Measurements from ENCODE around the gene SKOR2.

SKOR2 gene

GRCh38 chr18:47260924-47261701 is 9.7 kb upstream of the SKOR2 start:
- no peak for DNase-seq (ENCODE audit: low spot score)
- FAIRE-seq = no peak

DNA sequence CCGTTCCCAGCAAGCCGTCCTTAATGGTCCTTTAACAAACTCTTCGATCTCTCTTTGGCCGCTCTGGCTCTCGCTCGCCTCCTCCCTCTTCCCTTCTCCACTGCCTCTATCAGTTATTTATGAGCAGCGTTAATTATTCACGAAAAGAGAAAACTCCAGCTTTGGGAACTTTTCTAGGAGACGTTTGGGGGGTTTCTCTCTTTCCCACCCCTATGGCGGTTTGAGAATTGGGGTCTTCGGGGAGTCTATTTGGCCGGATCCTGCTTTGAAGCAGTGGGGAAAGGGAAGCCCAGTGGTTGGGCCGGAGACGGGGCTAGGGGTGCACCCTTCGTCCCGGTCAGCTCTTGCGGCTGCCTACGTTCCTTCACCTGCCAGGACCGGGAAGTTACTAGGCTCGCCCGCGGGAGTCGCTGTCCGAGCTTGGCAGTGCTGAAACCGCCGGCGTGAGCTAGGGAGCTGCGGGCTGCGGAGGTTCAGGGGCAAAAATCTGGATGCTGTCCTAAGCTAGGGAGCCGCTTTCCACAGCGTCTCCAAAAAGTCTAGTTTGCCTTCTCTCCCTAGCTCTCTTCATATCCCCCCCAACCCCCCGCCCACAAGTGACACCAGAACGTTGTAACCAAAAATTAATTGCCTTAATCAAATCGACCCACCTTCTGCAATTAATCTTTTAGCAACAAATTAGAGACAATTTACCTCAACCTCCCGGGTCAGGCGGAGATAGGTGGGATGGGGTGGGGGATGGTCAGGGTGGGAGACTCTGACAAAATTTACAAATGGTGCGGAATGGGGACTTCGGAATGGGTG is 8.9 kb upstream of the SKOR2 start:
- no peak for DNase-seq (ENCODE audit: low spot score)
- FAIRE-seq = no peak

DNA sequence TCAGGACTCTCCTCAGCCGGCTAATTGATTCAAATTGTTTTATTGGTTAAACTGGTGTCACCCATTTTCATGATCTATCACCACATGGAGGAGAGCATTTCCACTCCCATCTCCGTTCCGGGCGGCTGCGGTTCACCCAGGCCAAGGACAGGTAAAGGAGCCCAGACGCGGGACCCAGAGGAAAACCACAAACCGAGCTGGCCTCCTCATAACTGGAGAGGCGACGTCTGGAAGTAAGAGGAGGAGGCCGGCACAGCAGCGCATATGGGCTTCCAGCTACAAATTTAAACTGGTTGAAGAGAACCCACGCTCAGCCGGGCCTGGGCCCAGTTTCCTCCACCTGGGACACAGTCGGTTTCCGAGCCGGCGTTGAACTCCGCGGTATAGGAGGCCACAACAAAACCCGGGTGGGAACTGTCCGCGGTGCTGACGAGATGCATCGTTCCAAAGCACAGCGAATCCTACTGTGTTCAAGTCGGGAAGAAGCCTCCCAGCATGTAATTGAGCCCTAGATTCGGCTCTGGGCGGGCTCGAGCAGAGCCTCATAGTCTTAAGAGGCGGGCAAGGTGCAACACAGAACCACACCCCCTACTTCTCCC is 3.0 kb upstream of the SKOR2 start:
- DNase-seq (ENCODE audit: low spot score) (no peak), FAIRE-seq (no peak)

GRCh38 chr18:47253101-47253654 is 1.7 kb upstream of the SKOR2 start:
- DNase-seq (ENCODE audit: low spot score) (no peak), FAIRE-seq (no peak)

GRCh38 chr18:47250391-47251046 is 941 bp downstream of the SKOR2 start:
- FAIRE-seq = no peak
- DNase-seq (ENCODE audit: low spot score) = no peak

DNA sequence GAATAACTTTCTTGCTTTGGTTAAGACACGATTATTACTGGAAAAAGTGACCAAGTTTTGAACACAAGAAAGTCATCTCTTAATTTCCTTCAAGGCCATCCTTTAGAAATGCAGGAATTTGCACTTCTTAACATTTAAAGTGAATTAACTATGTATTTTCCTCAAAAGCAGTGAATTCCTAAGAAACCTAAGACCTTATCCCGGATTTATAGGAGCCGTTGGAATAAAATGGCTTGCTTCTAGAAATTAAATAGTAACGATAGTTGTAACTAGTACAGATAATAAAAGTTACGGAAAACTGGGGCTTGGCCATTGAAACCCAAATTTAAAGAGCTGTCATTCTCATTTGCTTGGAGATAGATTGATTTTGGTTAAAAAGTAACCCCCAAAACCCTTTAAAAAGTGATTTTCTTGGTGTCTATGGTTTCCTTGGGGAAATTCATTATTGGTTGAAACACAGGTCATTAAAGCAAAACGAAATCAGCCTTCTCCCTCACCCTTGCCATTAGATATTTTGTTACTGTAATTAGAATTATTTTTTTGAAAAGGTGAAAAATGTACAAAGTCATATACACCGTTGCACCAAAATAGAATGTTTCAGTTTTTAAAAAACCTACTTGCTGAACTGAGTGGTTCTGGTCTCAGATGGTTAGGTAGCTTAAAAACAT is 2.0 kb downstream of the SKOR2 start:
- no peak for DNase-seq (ENCODE audit: low spot score)
- FAIRE-seq = no peak

- FAIRE-seq (no peak), DNase-seq (ENCODE audit: low spot score) (no peak)
Measured at GRCh38 chr18:47248604-47249313, 2.7 kb downstream of the SKOR2 start.

DNA sequence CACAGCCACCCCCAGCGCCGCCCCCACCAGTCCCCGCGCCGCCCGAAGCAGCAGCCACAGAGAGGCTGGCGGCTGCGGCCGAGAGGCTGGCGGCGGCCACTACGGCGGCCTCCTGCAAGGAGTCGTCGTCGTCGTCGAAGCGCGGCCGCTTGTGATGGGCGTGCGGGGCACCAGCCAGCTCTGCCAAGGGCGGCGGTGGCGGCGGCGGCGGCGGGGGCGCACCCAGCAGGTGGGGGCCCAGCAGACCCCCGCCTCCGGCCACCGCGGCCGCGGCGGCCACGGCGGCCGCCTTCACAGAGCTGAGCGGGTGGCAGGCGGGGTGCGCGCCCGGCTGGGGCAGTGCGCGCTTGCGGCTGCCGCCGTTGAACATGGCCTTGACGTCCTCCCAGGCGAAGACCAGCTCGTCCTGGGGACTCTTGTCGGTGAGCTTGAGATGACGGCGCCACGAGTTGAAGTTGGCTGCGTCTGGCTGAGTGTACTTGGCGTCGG is 3.3 kb downstream of the SKOR2 start:
- DNase-seq (ENCODE audit: low spot score) (no peak), FAIRE-seq (no peak)

DNA sequence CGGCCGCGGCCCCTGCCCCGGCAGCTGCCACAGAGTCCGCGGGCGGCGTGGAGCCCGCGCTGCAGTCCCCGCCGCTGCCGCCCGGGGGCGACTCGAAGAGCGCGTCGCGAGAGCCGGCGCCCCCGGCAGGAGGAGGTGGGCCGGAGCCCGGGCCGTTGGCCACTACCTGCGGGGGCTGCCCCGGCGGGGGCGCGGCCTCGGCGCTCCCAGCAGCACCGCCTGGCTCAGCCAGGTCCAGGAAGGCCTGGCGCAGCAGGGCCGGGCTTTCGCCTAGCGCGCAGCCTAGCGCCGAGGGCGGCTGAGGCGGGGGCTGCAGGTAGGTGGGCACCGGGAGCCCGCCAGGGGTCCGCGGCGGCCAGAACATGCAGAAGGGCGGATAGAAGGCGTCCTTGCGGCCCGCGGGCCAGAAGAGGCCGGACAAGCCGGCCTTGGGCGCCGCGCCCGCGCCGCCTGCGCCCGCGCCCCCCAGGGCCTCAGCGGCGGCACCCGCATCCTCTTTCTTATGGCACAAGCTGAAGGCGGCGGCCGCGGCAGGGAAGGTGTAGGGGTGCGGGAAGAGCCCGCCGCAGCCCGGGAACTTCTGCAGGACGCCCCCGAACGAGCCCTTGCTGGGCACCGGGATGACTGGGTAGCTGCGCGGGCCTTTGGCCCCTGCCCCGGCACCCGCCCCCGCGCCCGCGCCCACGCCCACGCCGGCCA is 3.9 kb downstream of the SKOR2 start:
- no peak for DNase-seq (ENCODE audit: low spot score)
- FAIRE-seq = no peak

- FAIRE-seq (no peak), DNase-seq (ENCODE audit: low spot score) (no peak)
Measured at GRCh38 chr18:47247036-47247415, 4.4 kb downstream of the SKOR2 start.

DNA sequence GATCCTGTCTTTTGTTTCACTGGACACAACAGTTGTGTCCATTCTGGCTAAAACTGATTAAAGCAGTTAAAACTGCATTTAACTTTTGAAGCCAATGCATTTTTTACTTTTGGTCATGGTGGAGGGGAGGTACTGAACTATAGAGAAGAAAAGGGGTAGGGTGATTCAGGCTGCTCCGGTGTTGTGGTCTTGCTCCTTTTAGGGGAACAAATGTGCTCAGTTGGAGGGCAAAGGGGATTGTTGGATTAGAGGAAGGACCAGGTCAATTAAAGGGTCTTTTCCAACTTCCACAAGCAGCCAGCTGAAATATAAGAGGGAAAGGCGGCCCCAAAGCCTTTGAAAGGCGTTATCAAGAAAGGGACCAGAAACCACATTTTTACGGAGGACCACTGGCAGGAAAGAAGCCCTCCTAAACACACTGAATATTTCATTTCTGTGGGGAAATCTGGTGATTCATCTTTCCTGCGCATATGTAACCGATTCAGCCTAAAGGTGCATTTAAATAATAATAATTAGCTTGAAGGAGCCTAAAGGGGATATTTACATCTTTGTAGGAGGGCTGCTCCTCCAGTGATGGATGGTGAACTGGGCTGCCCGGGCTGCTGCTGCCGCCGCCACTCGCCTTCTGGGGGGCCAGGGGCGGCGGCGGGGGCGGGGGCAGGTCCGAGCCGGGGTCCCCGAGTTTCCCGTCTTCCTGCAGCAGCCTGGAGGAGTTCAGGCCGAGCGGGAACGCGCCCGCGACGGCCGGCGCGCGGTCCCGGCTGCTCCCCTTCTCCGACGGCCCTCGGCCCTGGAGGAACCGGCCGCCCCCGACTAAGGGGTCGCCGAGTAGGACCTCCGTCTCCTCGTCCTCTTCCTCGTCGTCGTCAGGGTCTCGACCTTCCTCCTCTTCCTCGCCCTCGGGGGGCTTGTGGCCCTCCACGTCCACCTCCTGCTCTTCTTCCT is 5.2 kb downstream of the SKOR2 start:
- no peak for FAIRE-seq
- no peak for DNase-seq (ENCODE audit: low spot score)

- DNase-seq (ENCODE audit: low spot score) (no peak), FAIRE-seq (no peak)
Measured at GRCh38 chr18:47244086-47244485, 7.4 kb downstream of the SKOR2 start.

DNA sequence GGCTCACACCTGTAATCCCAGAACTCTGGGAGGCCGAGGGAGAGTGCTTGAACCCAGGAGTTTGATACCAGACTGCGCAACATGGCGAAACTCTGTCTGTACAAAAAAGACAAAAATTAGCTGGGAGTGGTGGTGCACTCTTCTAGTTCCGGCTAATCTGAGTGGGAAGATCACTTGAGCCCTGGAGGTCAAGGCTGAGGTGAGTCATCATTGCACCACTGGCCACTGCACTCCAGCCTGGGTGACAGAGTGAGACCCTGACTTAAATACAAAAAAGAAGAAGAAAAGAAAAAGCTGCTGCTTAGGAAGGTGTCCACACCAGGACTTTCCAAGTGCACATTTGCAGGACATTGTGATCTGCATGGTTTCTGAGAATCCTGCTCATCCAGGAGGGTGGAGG is 16.4 kb downstream of the SKOR2 start:
- no peak for FAIRE-seq
- DNase-seq (ENCODE audit: low spot score) = no peak

- no peak for DNase-seq (ENCODE audit: low spot score)
- FAIRE-seq = no peak
Measured at GRCh38 chr18:47226660-47227059, 24.8 kb downstream of the SKOR2 start.

DNA sequence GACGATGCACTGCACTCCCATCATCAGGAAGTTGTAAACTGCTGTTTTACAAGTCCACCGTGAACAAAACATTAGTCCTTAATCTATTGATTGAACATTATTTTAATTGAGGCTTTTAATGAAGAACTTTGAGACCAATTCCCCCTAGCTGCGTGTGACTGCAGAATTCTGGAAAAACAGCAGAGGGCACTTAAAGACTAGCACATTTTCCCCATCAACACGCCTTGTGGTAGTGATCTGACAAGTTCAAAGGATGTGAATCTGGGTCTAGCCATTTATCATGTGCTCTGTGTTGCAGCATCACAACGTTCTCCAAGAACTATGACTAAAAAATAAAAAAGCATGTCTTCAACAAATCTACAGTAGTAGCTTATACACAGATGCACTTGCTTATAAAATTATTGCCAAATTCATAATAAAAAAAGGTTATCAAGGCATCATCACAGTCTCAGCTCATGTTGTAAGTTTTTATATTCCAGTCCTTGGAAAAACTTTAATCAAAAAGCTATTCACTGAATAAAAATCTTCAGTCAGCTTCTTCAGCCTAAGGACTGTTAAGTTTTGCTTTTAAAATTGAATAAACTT is 35.8 kb downstream of the SKOR2 start:
- no peak for DNase-seq (ENCODE audit: low spot score)

DNA sequence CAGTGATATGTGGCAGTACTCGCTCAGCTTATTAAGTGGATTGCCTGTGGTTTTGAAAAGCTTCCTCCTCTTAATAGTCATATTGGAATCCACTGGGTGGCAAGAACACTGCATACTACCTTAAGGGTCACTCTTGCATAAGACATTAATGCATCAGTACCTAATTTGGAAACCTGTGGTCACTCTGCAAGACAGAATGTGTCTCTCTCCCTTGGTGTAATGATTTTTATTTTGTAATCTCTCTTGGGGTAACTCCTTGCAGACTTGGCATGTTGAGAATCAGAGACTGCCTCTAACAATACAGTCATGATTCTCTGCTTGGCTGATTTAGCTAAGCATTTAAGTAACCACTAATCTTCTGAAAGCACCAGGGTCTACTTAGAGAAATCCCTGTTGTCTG is 42.3 kb downstream of the SKOR2 start:
- no peak for FAIRE-seq

More for the DNA sequence above, 35.8 kb downstream of the SKOR2 start:
- no peak for FAIRE-seq

GRCh38 chr18:47206945-47207637 is 44.4 kb downstream of the SKOR2 start:
- DNase-seq (ENCODE audit: low spot score) (no peak), FAIRE-seq (no peak)

More for the DNA sequence above, 42.3 kb downstream of the SKOR2 start:
- no peak for DNase-seq (ENCODE audit: low spot score)

Data from RCC 7860 (cell line).